GM08714 (cell line): Measurements from ENCODE around the gene TANK.

Experiments
- H3K4me3 ChIP-seq: fragments of 200-500 bp; sonication (Bioruptor generic); 2 replicates; pipeline ENCODE4 v1.5.1; 2014; ENCODE audit warnings: mild to moderate bottlenecking, low read length, inconsistent platforms
- ZNF274 ChIP-seq: IDR thresholded peaks from 2 replicates; pipeline ENCODE4 v1.6.1; 2012; ENCODE audit warnings: mild to moderate bottlenecking, low read depth, low read length

The TANK gene

GRCh38 chr2:161283926-161284325 lies 123.7 kb downstream of the TANK start:
- H3K4me3 ChIP-seq, result no peak overlapping the region
- no peak for TF ChIP-seq ZNF274
